GM23248 (cell line): ENCODE results near the gene RDM1.
"Not testable (repeated sequence)": the region's sequence is repeated elsewhere in the genome, so short reads cannot be mapped to it uniquely, and the experiment has no call there.

Experiments used
- EZH2 ChIP-seq: fragments of 200-600 bp; sonication (generic); IDR thresholded peaks from 2 replicates; pipeline ENCODE4 v1.6.1; 2018; ENCODE audit warnings: antibody characterized with exemption, mild to moderate bottlenecking; ENCODE audit not compliant: insufficient read depth, poor library complexity, severe bottlenecking
- EZH2phosphoT487 ChIP-seq: fragments of 200-600 bp; sonication (generic); IDR thresholded peaks from 2 replicates; pipeline ENCODE4 v1.6.1; 2018; ENCODE audit warnings: antibody characterized with exemption, moderate library complexity, mild to moderate bottlenecking, low read depth; ENCODE audit not compliant: insufficient read depth

GRCh38 chr17:35897772-35898171, 32.8 kb downstream of the RDM1 start:
- not testable (repeated sequence) for TF ChIP-seq EZH2, EZH2phosphoT487
